ENCODE measurements around the gene GOT2.

GRCh38 chr16:58699151-58699550 is 35.0 kb downstream of the GOT2 start:
- TF ChIP-seq CTCF (IDR thresholded peaks at IDR 0.05) (no peak), EP300 (IDR thresholded peaks at IDR 0.05) (no peak), POLR2A (IDR thresholded peaks at IDR 0.05; ENCODE audit: low read depth) (no peak)

All from esophagus muscularis mucosa (tissue), 4 donors.